GM19238 (cell line): Measurements from ENCODE around the gene FAM135A.

Source experiments
- DNase-seq: peaks from one replicate; pipeline ENCODE4 v3.0.0; 2011; ENCODE audit warnings: low spot score; ENCODE audit not compliant: insufficient read length

Gene FAM135A

GRCh38 chr6:70413114-70413991, at the start of gene FAM135A:
TSS of gene FAM135A (plus strand) at chr6:70413508. CDS start at chr6:70428343, 14,835 bp downstream.
- DNase-seq, result peak; percentile 87

GRCh38 chr6:70363741-70364493, 49.4 kb upstream of the FAM135A start:
- no peak for DNase-seq

- DNase-seq, result peak; percentile 32
Observed at GRCh38 chr6:70369332-70369950, 43.9 kb upstream of the FAM135A start.

GRCh38 chr6:70370496-70370895, 42.8 kb upstream of the FAM135A start:
- no peak for DNase-seq

GRCh38 chr6:70371454-70372105, 41.7 kb upstream of the FAM135A start:
- DNase-seq, result peak; percentile 5

- no peak for DNase-seq
Observed at GRCh38 chr6:70375166-70375565, 38.1 kb upstream of the FAM135A start.

GRCh38 chr6:70375882-70376281, 37.4 kb upstream of the FAM135A start:
- no peak for DNase-seq

GRCh38 chr6:70376628-70377027, 36.7 kb upstream of the FAM135A start:
- no peak for DNase-seq

- DNase-seq, result no peak
Observed at GRCh38 chr6:70377372-70377771, 35.9 kb upstream of the FAM135A start.

- no peak for DNase-seq
Observed at GRCh38 chr6:70379473-70380013, 33.8 kb upstream of the FAM135A start.

GRCh38 chr6:70380252-70380651, 33.1 kb upstream of the FAM135A start:
- DNase-seq, result no peak

- DNase-seq, result no peak
Observed at GRCh38 chr6:70380771-70381416, 32.4 kb upstream of the FAM135A start.

- no peak for DNase-seq
Observed at GRCh38 chr6:70381417-70381782, 31.9 kb upstream of the FAM135A start.

GRCh38 chr6:70385901-70386300, 27.4 kb upstream of the FAM135A start:
- DNase-seq, result no peak

GRCh38 chr6:70388814-70389213, 24.5 kb upstream of the FAM135A start:
- DNase-seq, result no peak

- no peak for DNase-seq
Observed at GRCh38 chr6:70389261-70389660, 24.0 kb upstream of the FAM135A start.

- no peak for DNase-seq
Observed at GRCh38 chr6:70390067-70390466, 23.2 kb upstream of the FAM135A start.

- no peak for DNase-seq
Observed at GRCh38 chr6:70391492-70391891, 21.8 kb upstream of the FAM135A start.

- no peak for DNase-seq
Observed at GRCh38 chr6:70394518-70395300, 18.6 kb upstream of the FAM135A start.

- DNase-seq, result no peak
Observed at GRCh38 chr6:70395301-70395672, 18.0 kb upstream of the FAM135A start.
